ENCODE results near the gene EGF.
"Not testable (repeated sequence)": the region's sequence is repeated elsewhere in the genome, so short reads cannot be mapped to it uniquely, and the experiment has no call there.

The EGF gene

GRCh38 chr4:109937352-109937751 is 24.7 kb downstream of the EGF start:
- H3K27ac Mint-ChIP-seq; DNase-seq; H3K4me3 Mint-ChIP-seq; H3K4me1 Mint-ChIP-seq (ENCODE audit: low read depth); H3K36me3 Mint-ChIP-seq (ENCODE audit: low read depth); H3K9me3 Mint-ChIP-seq: not testable (repeated sequence)
- H3K27me3 Mint-ChIP-seq: peaks cover 26% of the 10 kb centered on the region

DNA sequence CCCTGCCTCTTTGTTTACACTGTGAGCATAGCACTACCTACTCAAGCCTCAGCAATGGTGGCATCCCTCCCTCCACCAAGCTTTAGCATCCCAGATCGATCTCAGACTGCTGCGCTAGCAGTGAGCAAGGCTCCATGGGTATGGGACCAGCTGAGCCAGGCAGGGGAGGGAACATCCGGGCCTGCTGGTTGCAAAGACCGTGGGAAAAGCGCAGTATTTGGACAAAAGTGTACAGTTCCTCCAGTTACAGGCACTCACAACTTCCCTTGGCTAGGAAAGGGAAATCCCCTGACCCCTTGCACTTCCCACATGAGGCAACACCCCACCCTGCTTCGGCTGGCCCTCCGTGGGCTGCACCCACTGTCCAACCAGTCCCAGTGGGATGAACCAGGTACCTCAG is 26.5 kb downstream of the EGF start:
- Mint-ChIP-seq H3K4me1 (ENCODE audit: low read depth) (no peaks in the 10 kb centered on the region), H3K4me3 (no peak overlapping the region), H3K36me3 (ENCODE audit: low read depth) (no peaks in the 10 kb centered on the region), H3K27ac (no peak overlapping the region), H3K27me3 (peaks cover 26% of the 10 kb centered on the region), H3K9me3 (no peaks in the 10 kb centered on the region)
- no peak for DNase-seq

GRCh38 chr4:109942292-109942926 is 29.7 kb downstream of the EGF start:
- no peaks in the 10 kb centered on the region for H3K9me3 Mint-ChIP-seq
- H3K27ac Mint-ChIP-seq: no peak overlapping the region

GRCh38 chr4:109943745-109944144 is 31.1 kb downstream of the EGF start:
- Mint-ChIP-seq H3K27ac (no peak overlapping the region), H3K4me1 (ENCODE audit: low read depth) (peaks cover 40% of the 10 kb centered on the region), H3K9me3 (no peaks in the 10 kb centered on the region), H3K4me3 (no peak overlapping the region), H3K27me3 (peaks cover 17% of the 10 kb centered on the region), H3K36me3 (ENCODE audit: low read depth) (no peaks in the 10 kb centered on the region)
- no peak for DNase-seq

More at GRCh38 chr4:109942292-109942926, 29.7 kb downstream of the EGF start:
- no peak for DNase-seq
- Mint-ChIP-seq H3K4me1 (ENCODE audit: low read depth) (peaks cover 27% of the 10 kb centered on the region), H3K36me3 (ENCODE audit: low read depth) (no peaks in the 10 kb centered on the region), H3K4me3 (no peak overlapping the region), H3K27me3 (peaks cover 26% of the 10 kb centered on the region)

DNA sequence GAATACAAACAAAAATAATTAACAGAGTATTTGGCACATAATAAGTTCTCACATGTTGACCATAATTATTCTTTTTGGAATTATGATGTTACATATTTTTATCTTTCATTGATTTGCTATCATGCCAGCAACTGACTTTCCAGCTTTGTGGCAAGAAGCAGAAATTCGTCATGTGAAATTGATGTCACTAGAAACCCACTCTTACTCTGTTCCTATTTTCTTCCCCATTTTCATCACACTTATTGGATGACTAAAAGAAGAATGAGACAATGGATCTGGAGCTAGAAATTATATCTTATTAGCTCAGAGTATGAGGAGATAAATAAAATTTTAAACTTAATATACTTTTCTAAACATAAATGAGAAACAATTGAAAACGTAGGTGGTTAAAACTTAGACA is 31.9 kb downstream of the EGF start:
- H3K27ac Mint-ChIP-seq: no peak overlapping the region
- peaks cover 9% of the 10 kb centered on the region for H3K27me3 Mint-ChIP-seq
- H3K4me3 Mint-ChIP-seq: no peak overlapping the region
- H3K9me3 Mint-ChIP-seq: no peaks in the 10 kb centered on the region
- DNase-seq: no peak
- H3K4me1 Mint-ChIP-seq (ENCODE audit: low read depth): peaks cover 47% of the 10 kb centered on the region
- H3K36me3 Mint-ChIP-seq (ENCODE audit: low read depth): no peaks in the 10 kb centered on the region

GRCh38 chr4:109945056-109945455 is 32.4 kb downstream of the EGF start:
- Mint-ChIP-seq H3K4me1 (ENCODE audit: low read depth) (peaks cover 51% of the 10 kb centered on the region), H3K36me3 (ENCODE audit: low read depth) (no peaks in the 10 kb centered on the region), H3K9me3 (no peaks in the 10 kb centered on the region), H3K4me3 (no peak overlapping the region), H3K27ac (peak overlapping the region; percentile 89), H3K27me3 (peaks cover 6% of the 10 kb centered on the region)
- no peak for DNase-seq

- peak overlapping the region; percentile 89 for H3K27ac Mint-ChIP-seq
- peaks cover 6% of the 10 kb centered on the region for H3K27me3 Mint-ChIP-seq
- H3K4me3 Mint-ChIP-seq: no peak overlapping the region
- H3K36me3 Mint-ChIP-seq (ENCODE audit: low read depth): no peaks in the 10 kb centered on the region
- H3K9me3 Mint-ChIP-seq: no peaks in the 10 kb centered on the region
- DNase-seq: no peak
- peaks cover 58% of the 10 kb centered on the region for H3K4me1 Mint-ChIP-seq (ENCODE audit: low read depth)
Observed at GRCh38 chr4:109946120-109946519, 33.4 kb downstream of the EGF start.

DNA sequence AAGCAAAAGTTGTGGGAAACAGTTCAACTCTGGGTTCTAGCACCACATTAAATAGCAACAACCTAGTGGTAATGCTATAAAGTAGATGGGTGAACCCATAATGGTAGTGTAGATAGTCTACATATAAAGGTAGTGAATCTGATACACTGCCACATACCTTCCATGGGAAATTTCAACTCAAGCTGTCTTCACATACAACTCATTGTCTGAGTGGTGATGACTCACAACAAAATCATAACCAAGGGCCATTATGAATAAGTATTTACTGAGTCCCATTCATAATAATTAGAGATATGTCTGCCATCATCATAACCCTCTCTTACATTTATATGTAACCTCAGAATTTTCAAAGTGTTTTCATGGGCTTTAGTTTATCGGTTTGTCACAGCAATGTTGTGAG is 34.8 kb downstream of the EGF start:
- H3K4me3 Mint-ChIP-seq: peak overlapping the region; percentile 45
- no peaks in the 10 kb centered on the region for H3K36me3 Mint-ChIP-seq (ENCODE audit: low read depth)
- peaks cover 58% of the 10 kb centered on the region for H3K4me1 Mint-ChIP-seq (ENCODE audit: low read depth)
- peak overlapping the region; percentile 99 for H3K27ac Mint-ChIP-seq
- no peaks in the 10 kb centered on the region for H3K27me3 Mint-ChIP-seq
- no peaks in the 10 kb centered on the region for H3K9me3 Mint-ChIP-seq
- no peak for DNase-seq

DNA sequence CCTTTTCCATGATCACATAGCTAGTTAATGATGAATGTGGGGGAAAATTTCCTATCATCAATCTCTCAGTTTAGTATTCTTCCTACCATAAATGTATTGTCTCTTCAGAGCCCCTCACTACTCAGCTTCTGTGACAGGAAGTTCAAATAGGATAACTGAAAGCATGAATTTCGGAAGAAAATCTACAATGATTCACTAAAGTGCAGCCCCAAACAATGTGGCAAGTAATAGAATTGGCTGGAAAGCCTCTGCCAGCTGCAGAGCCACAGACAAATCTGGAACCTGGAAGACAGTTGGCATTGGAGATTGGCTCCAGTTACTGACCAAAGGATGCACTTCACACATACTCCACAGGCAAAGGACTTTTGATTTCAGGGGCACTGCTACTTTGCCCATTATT is 35.2 kb downstream of the EGF start:
- Mint-ChIP-seq H3K4me1 (ENCODE audit: low read depth) (peaks cover 58% of the 10 kb centered on the region), H3K4me3 (peak overlapping the region; percentile 45), H3K36me3 (ENCODE audit: low read depth) (no peaks in the 10 kb centered on the region), H3K27me3 (peaks cover 3% of the 10 kb centered on the region), H3K9me3 (no peaks in the 10 kb centered on the region), H3K27ac (peak overlapping the region; percentile 99)
- no peak for DNase-seq

DNA sequence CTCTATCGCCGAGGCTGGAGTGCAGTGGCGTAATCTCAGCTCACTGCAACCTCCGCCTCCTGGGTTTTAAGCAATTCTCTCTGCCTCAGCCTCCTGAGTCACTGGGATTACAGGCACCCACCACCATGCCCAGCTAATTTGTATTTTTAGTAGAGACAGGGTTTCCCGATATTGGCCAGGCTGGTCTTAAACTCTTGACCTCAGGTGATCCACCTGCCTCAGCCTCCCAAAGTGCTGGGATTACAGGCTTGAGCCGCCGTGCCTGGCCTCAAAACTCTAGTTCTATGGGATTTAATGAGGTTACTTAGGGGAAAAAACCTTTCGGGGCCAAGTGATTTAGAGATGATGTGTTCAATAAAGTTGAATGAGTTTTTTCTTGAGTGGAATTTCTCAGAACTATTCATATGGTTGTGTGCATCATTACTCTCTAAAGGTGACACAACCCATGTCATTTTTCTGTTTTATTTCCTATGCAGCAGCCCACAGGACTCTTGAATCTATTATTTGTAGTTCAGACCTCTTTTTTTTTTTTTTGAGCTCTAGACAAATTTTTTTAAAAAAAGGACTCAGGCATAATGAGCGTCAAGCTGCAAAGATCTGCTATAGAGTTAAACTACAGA is 36.5 kb downstream of the EGF start:
- H3K9me3 Mint-ChIP-seq; H3K27me3 Mint-ChIP-seq; H3K36me3 Mint-ChIP-seq (ENCODE audit: low read depth): not testable (repeated sequence)
- DNase-seq: peak; percentile 36
- peaks cover 58% of the 10 kb centered on the region for H3K4me1 Mint-ChIP-seq (ENCODE audit: low read depth)
- peak overlapping the region; percentile 95 for H3K27ac Mint-ChIP-seq
- peak overlapping the region; percentile 13 for H3K4me3 Mint-ChIP-seq

DNA sequence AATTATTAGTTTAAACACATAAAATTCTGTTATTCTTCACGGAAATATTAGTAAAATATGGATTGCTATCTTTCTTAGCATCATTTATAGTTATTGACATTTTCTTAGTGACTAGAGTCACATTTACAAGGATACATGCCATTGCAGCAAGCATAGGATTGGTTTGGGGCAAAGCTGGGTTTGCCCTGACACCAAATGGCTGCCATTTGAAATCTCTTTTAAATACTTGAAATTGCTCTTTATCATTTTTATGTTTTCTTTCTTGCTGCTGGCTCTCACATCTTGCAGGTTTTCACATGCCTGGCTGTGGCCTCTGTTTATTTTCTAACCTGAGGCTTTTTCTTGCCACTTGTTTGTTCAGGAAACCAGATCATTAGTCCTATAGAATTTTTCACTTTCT is 39.9 kb downstream of the EGF start:
- H3K4me3 Mint-ChIP-seq: no peak overlapping the region
- H3K27ac Mint-ChIP-seq: no peak overlapping the region
- no peaks in the 10 kb centered on the region for H3K9me3 Mint-ChIP-seq
- peaks cover 3% of the 10 kb centered on the region for H3K27me3 Mint-ChIP-seq
- no peak for DNase-seq
- peaks cover 30% of the 10 kb centered on the region for H3K4me1 Mint-ChIP-seq (ENCODE audit: low read depth)
- H3K36me3 Mint-ChIP-seq (ENCODE audit: low read depth): no peaks in the 10 kb centered on the region

DNA sequence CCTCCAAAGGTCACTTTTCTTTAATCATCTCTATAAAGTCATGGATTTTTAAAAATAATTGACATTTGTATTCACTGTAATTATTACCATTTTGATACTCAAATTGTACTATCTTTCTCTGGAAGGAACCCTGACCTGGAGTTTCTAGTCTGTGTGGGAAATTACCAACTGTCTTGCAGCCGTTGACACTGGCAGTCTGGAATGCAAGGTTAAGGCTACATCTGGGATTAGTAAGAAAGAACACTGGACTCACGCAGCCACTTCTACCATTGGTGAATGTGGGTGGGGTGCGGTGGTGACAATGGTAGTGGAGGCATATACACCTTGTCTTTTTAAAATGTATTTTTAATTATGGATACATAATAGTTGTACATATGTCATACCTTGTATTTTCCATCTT is 40.9 kb downstream of the EGF start:
- Mint-ChIP-seq H3K9me3 (no peaks in the 10 kb centered on the region), H3K36me3 (ENCODE audit: low read depth) (no peaks in the 10 kb centered on the region), H3K27ac (no peak overlapping the region), H3K4me1 (ENCODE audit: low read depth) (peaks cover 20% of the 10 kb centered on the region), H3K4me3 (no peak overlapping the region), H3K27me3 (peaks cover 3% of the 10 kb centered on the region)
- no peak for DNase-seq

DNA sequence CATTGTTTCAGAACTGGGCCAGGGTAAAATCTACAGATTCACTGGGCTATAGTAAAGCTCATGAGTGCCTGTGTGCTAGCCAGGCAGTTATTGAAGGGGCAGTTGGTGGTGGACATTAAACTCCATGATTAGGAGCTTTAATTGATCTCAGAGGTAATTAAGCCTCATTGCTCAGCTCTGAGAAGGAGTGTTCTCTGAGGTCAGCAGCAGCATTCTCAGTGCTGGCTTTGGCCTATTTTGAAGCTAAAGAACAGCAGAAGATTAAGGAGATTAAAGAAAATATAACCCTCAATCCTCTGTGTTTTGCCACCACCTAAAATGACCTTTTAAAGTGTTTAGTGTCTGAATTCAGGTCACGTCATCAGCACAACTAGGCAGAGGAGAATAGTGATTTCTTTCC is 42.5 kb downstream of the EGF start:
- no peak for DNase-seq
- no peaks in the 10 kb centered on the region for H3K36me3 Mint-ChIP-seq (ENCODE audit: low read depth)
- no peak overlapping the region for H3K27ac Mint-ChIP-seq
- peaks cover 6% of the 10 kb centered on the region for H3K4me1 Mint-ChIP-seq (ENCODE audit: low read depth)
- no peak overlapping the region for H3K4me3 Mint-ChIP-seq
- H3K9me3 Mint-ChIP-seq: no peaks in the 10 kb centered on the region
- peaks cover 3% of the 10 kb centered on the region for H3K27me3 Mint-ChIP-seq

DNA sequence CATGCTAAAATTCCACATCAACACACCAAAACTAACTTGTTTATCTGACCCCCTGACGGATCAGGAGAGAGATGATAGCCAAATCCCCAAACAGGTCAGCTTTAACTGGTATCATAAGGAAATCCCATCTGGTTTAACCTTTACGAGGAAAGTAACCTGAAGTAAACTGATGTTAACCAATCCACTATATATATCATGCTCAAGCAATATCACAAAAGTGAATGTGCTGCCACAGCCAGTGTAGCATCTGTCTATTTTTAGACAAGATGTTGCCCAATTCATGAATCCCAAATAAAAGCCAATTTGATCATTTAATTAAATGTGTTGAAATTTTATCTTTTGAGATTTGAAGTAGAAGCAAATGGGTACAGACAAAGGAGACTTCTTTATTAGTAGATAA is 44.5 kb downstream of the EGF start:
- Mint-ChIP-seq H3K4me3 (no peak overlapping the region), H3K27ac (no peak overlapping the region), H3K36me3 (ENCODE audit: low read depth) (no peaks in the 10 kb centered on the region), H3K9me3 (no peaks in the 10 kb centered on the region), H3K27me3 (peaks cover 13% of the 10 kb centered on the region), H3K4me1 (ENCODE audit: low read depth) (no peaks in the 10 kb centered on the region)
- no peak for DNase-seq

DNA sequence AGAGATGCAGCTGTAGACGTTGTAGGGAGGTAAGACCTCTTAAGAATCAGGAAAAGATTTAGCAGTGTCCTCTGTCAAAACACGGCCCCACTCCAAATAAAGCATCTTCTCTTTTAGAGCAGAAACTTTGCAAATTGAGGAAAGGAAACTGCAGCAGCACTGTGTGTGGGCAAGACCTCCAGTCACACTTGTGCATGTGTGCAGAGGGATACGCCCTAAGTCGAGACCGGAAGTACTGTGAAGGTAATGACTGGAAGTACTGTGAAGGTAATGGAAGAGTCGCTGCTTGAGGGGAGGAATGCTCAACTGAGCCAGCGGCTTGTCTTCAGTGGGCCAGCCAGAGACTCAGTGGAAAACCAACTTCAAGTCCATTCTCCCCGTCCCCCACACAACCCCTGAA is 46.5 kb downstream of the EGF start:
- Mint-ChIP-seq H3K27ac (no peak overlapping the region), H3K27me3 (peaks cover 18% of the 10 kb centered on the region), H3K9me3 (no peaks in the 10 kb centered on the region), H3K4me1 (ENCODE audit: low read depth) (no peaks in the 10 kb centered on the region), H3K36me3 (ENCODE audit: low read depth) (no peaks in the 10 kb centered on the region), H3K4me3 (no peak overlapping the region)
- DNase-seq: no peak
